GM06990 (cell line): Measurements from ENCODE around the gene FAM181A.
A peak's percentile ranks its signal among the peaks of the same experiment; 100 is the strongest.

Experiments used
- DNase-seq: peaks from one replicate; pipeline ENCODE4 v3.0.0-alpha.2; 2011; ENCODE audit not compliant: insufficient read length; ENCODE audit errors: extremely low read depth
- H3K27me3 ChIP-seq: replicated peaks from 2 replicates; pipeline ENCODE4 v1.6.0; 2011; ENCODE audit warnings: low read length; ENCODE audit not compliant: control insufficient read depth, insufficient read depth
- H3K36me3 ChIP-seq: 2 replicates; pipeline ENCODE4 v1.5.1; 2011; ENCODE audit warnings: low read length; ENCODE audit not compliant: control insufficient read depth, insufficient read depth
- H3K4me3 ChIP-seq: replicated peaks from 2 replicates; pipeline ENCODE4 v1.5.1; 2011; ENCODE audit warnings: low read depth, mild to moderate bottlenecking, control low read depth, low read length
- CTCF ChIP-seq: IDR thresholded peaks from 2 replicates; pipeline ENCODE4 v1.5.1; 2011; ENCODE audit warnings: low read length, control low read depth, mild to moderate bottlenecking, inconsistent platforms; ENCODE audit not compliant: insufficient read depth, poor library complexity, severe bottlenecking

The FAM181A gene

GRCh38 chr14:93932642-93933041 is 5.5 kb downstream of the FAM181A start:
- H3K4me3 ChIP-seq, result no peak overlapping the region
- H3K36me3 ChIP-seq, result peaks cover 2% of the 10 kb centered on the region; the same call in 1 of the 2 replicates
- TF ChIP-seq CTCF, result no peak
- H3K27me3 ChIP-seq, result no peaks in the 10 kb centered on the region; the same call in 1 of the 2 replicates
- DNase-seq, result no peak

GRCh38 chr14:93935213-93935612 is 8.1 kb downstream of the FAM181A start:
- H3K27me3 ChIP-seq, result no peaks in the 10 kb centered on the region
- H3K36me3 ChIP-seq, result peaks cover 4% of the 10 kb centered on the region
- H3K4me3 ChIP-seq, result no peak overlapping the region
- no peak for TF ChIP-seq CTCF
- DNase-seq, result no peak

- no peaks in the 10 kb centered on the region for H3K27me3 ChIP-seq
- peak; percentile 65 for TF ChIP-seq CTCF
- H3K4me3 ChIP-seq, result no peak overlapping the region
- DNase-seq, result no peak
- H3K36me3 ChIP-seq, result peaks cover 4% of the 10 kb centered on the region
Measured at GRCh38 chr14:93936245-93936644, 9.1 kb downstream of the FAM181A start.

GRCh38 chr14:93936926-93937325 is 9.8 kb downstream of the FAM181A start:
- TF ChIP-seq CTCF, result no peak
- H3K36me3 ChIP-seq, result peaks cover 4% of the 10 kb centered on the region
- H3K4me3 ChIP-seq, result no peak overlapping the region
- no peaks in the 10 kb centered on the region for H3K27me3 ChIP-seq
- no peak for DNase-seq

GRCh38 chr14:93937519-93937918 is 10.4 kb downstream of the FAM181A start:
- Histone ChIP-seq H3K4me3 (no peak overlapping the region), H3K36me3 (peaks cover 4% of the 10 kb centered on the region), H3K27me3 (no peaks in the 10 kb centered on the region)
- TF ChIP-seq CTCF, result no peak
- no peak for DNase-seq

GRCh38 chr14:93938751-93939303 is 11.7 kb downstream of the FAM181A start:
- Histone ChIP-seq H3K36me3 (peaks cover 2% of the 10 kb centered on the region), H3K27me3 (no peaks in the 10 kb centered on the region), H3K4me3 (no peak overlapping the region)
- DNase-seq, result no peak
- no peak for TF ChIP-seq CTCF
